Measurements from ENCODE around the gene TYMS. TPM values are rescaled to one million over a fixed set of nuclear protein-coding genes. Genes with fewer than 3 reads are reported as not detected.

Gene TYMS
- total RNA-seq: 37.0 and 40.5 TPM in 2 replicates

DNA sequence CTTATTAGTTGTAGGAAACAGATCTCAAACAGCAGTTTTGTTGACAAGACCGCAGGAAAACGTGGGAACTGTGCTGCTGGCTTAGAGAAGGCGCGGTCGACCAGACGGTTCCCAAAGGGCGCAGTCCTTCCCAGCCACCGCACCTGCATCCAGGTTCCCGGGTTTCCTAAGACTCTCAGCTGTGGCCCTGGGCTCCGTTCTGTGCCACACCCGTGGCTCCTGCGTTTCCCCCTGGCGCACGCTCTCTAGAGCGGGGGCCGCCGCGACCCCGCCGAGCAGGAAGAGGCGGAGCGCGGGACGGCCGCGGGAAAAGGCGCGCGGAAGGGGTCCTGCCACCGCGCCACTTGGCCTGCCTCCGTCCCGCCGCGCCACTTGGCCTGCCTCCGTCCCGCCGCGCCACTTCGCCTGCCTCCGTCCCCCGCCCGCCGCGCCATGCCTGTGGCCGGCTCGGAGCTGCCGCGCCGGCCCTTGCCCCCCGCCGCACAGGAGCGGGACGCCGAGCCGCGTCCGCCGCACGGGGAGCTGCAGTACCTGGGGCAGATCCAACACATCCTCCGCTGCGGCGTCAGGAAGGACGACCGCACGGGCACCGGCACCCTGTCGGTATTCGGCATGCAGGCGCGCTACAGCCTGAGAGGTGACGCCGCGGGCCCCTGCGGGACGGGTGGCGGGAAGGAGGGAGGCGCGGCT lies at the start of gene TYMS:
Gene TYMS, plus strand, starts transcription at position 343 of the 690 bp plus-strand sequence. Its CDS starts 90 bp downstream, at position 433.
- peak; percentile 7 for DNase-seq (ENCODE audit: extremely low read depth, low read depth, low spot score)

DNA sequence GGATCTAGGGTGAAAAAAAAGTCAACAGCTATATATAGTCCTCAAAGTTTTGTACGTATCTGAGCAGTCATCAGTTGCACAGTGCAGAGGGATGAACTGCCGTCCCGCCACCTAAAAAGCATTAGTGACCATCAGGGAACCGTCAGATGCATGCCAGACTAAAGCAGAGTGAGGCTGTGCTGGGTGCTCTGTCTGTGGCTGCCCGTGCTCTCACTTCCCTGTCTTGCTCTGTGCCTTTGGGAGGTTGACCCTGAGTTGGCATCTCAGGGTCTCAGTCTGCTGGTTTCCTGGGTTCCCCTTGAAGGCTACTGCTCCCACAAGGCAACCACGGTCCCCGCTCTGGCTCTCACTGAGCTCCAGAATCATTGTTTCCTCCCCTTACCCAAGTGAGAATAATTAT lies 49.5 kb upstream of the TYMS start:
- no peak for DNase-seq (ENCODE audit: extremely low read depth, low read depth, low spot score)

DNA sequence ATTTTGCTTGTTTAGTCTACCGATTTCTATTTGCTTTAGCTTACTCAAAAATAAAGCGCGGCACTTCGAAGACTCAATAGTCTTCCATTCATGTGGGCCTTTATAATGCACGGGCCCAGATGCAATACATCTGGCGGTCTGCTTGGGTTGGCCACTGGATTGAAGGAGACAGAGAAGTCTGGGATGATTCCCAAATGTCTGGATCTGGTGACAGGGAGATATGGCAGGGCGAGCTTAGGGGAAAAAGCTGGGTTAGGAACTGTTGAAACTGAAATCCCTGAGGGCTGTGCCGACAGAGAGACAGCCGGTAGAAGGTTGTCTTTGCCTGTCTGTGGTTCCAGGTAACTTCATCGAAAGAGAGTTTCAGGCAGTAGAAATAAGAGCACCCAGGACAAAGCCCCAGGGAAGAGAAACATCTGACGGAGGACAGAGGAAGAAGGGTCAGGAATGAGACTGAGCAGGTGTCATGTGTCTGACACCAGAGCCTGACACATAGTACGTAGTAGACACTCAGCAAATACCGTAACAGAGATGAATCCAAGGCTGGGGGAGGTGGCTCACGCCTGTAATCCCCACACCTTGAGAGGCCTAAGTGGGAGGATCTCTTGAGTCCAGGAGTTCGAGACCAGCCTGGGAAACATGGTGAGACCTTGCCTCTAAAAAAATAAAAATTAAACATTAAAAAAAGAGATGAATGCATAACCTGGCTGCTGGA lies 47.1 kb upstream of the TYMS start:
- DNase-seq (ENCODE audit: extremely low read depth, low read depth, low spot score): no peak

DNA sequence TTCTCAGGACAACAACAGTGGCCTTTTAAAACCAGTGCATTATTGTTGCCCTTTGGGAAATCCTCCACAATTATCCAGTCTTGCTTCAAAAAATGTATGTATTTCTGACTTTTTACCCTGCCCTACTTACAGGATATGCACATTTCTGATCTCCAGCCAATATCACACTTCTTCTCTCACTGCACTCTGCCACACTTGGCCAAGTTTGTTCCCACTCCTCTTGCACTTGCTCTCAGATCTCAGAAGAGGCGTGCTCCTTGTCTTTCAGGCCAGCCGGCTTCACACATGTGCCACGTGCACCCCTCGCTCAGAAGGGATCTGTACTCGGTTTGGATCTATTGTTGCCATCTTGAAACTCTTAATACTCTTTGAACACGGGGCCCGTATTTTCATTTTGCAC lies 45.3 kb upstream of the TYMS start:
- no peak for DNase-seq (ENCODE audit: extremely low read depth, low read depth, low spot score)

DNA sequence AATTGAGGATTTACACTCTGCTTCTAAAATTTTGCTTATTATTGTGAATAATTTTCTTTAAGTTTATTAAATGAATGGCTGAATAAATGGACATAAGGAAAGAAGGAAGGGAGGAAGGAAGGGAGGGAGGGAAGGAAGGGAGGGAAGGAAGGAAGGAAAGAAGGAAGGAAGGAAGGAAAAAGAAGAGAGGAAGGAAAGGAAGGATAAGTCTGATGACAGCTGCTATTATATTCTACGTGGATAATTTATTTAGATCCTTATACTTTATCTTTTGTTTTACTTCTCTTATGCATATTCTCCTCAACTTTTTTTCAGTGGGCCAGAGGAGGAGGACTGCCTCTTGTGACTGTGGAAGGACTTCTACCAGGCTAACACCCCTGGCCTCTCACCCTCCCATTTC lies 43.3 kb upstream of the TYMS start:
- no peak for DNase-seq (ENCODE audit: extremely low read depth, low read depth, low spot score)

DNA sequence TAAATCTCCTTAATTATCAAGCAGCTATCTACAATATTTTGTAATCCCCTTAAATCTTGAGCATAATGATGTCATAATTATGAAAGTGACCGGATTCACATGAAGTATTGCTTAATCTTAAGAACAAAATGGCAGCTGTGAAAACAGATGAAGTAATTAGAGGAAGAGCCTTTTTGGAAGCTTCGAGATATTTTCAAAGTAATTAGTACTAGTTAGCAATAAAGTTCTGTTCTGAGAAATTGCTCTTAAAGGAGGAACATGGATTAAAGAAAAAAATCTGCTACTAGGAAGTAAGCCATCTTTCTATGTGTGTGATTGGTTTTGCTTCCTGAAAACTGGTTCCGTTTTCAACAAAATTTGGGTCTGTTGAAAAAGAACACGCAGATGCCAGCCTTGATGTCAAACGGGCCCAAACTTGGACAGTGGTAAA lies 42.3 kb upstream of the TYMS start:
- DNase-seq (ENCODE audit: extremely low read depth, low read depth, low spot score): no peak

DNA sequence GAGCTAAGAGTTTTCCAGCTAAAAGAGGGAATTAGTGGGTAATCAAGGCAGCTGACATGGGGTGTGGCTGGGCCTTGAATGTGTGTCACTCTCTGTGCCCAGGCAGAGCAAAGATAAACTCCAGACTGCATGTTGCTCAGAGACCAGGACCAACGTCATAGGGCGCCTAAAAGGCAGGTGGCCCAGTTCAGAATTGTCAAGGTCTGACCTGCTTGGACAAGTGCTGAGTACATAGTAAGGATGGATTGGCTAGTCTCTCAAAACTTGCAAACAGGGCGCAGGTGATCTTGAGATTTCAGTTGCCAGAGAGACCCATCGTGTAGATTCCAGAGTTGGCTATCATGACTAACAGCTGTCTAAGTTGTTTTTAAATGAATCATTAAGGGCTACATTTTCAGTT lies 41.7 kb upstream of the TYMS start:
- DNase-seq (ENCODE audit: extremely low read depth, low read depth, low spot score): no peak

DNA sequence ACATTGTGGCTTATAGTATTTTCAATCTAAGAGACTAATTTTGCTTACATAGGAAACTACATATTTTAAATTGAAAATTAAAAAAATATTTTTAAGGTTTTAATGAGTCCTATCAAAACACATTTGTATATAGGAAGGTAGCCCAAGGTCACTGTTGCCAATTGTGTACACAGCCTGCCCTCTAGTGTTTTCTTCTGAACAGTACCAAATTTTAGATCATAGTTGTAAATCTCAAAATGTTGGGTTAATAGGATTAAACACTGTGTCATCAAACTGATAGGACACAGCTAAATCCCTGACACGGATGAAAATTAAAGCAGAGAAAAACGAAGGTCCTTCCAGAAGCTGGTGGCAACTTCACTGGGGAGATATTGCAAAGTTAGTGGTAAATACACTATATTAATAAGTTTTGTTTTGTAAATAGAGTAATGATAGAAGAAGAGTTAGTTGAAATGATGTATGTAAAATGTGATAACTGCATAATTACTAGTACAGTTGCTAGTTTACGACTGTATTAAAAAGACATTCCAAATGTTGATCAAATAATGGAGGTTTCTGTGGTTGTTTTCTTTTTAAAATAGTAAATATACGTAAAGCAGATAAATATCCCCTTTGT lies 41.0 kb upstream of the TYMS start:
- DNase-seq (ENCODE audit: extremely low read depth, low read depth, low spot score): peak; percentile 39

DNA sequence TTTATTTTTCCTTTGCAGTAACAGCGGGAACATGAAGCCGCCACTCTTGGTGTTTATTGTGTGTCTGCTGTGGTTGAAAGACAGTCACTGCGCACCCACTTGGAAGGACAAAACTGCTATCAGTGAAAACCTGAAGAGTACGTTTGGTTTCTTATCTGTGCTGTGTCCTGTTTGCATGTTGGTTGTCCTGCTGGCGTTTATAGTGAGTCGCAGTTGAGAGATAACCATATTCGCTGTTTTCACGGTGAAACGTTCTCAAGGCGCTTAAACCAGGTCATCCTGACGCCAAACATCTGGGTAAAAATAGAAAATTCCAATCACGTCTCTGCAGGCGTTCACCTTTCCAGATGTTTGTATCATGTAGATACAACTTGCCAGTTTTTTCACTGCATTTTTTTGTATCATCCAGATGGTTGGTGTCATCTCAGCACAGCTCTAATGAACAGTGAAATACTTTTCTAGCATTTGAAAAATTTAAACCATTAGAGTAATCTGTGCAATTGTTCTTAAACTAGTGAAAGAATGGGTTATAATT lies 39.4 kb upstream of the TYMS start:
- DNase-seq (ENCODE audit: extremely low read depth, low read depth, low spot score): no peak

DNA sequence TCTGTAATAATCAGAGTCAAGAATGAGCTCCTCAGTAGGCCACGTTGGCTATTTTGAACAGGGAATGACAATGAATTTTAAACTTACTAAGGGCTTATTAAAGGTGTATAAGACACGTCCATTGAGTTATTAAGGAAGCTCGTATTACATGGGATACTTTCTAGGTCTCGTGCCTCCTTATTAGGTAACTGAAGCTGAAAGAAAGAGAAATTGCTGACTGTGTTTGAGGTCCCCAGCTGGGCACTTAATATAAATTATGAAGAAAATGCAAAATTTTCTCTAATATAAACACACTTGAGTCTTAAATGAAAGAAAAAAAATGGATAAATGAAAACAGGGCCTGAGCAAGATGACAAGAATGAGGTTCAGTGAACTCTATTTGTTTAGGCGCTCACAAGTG lies 38.8 kb upstream of the TYMS start:
- no peak for DNase-seq (ENCODE audit: extremely low read depth, low read depth, low spot score)

DNA sequence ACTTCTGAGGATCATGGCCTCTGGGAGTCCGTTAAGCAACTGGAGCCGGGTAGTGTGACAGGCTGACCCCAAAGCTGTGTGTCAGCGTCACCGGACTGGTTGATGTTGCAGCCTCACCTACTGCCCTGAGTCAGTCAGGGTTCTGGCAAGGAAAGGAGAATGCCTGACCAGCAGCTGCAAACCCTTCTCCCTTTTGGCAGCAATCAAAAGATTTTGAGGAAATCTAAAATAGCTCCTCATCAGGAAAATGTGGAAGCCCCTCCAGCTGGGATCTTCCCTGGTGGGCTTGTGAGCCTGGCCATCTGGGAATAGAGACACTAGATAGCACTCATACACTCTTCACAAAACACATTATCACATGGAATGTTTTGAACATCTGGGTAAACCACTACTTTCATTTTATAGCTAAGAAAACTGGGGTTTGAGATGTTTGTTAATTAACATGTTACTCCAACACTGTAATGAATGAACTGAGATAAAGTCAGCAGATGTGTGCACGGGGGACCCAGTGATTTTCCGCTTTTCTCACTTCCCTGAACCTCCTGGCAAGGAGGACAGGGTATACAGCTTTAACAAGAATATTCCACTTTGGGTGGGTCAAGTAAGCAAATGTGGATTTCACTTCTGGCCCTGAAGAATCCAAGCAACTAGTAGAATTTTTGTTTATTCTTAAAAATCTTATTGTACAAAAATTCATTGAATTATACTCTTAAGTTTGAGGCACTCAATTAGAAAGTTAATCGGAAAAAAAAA lies 36.0 kb upstream of the TYMS start:
- DNase-seq (ENCODE audit: extremely low read depth, low read depth, low spot score): no peak

DNA sequence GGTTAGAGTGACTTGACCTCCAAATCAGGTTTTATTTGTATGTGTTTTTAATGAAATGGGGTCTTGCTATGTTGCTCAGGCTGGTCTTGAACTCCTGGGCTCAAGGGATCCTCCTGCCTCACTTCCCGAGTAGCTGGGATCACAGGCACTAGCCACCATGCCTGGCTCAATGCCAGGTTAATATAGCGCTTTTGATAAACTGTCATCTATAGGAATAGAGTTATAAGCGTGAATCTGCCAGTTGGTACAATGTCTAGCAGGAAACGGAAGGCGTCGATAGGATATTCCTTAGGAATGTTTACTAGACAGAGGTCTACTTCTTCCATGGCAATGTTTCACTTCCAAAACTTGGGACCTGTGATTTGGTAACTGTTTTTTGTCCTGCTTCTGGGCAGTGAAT lies 35.2 kb upstream of the TYMS start:
- DNase-seq (ENCODE audit: extremely low read depth, low read depth, low spot score): no peak

DNA sequence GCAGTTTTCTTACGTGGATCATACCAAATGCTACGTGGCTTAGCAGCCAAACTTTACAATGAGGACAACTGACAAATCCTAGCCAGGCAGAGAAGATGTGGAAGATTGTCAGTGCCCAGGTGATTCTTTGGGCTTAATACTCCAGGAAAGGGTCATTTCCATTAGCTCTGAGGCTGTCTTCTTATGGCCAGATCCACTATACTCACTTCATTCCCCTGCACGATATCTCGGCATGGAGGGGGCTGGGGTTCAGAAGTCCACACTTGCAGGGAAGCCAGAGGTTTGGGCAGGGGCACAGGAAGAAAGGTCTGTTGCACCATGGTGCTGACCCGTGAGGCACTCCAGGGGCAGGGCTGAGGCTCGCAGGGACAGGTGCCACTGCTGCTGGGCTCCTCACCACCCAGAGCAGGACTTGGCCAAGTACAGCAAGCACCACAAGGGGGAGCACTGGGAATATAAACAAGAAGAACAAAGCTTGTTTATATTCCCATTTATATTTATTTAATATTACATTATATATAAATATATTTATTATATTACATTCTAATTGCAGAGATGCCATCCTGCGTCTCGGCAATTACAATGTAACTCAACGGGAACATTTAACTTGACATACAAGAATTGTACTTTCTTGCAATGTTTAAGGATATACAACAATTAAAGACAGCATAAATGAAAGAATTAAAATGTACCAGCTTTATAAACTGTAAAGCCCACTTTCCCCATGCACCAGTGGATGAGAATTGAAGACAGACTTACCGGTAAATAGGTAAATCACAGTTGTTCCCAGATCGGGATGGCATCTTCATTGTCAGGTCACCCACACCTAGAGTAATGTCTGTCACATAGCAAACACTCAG lies 33.5 kb upstream of the TYMS start:
- peak; percentile 50 for DNase-seq (ENCODE audit: extremely low read depth, low read depth, low spot score)

DNA sequence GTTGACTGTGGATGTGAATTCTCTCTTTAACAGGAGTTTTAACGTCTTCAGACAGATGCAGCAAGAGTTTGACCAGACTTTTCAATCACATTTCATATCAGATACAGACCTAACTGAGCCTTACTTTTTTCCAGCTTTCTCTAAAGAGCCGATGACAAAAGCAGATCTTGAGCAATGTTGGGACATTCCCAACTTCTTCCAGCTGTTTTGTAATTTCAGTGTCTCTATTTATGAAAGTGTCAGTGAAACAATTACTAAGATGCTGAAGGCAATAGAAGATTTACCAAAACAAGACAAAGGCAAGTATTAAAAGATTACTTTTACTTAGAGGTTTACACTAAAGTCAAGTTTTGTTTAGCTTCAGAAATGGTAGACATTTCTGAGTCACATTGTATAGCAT lies 30.2 kb upstream of the TYMS start:
- no peak for DNase-seq (ENCODE audit: extremely low read depth, low read depth, low spot score)

DNA sequence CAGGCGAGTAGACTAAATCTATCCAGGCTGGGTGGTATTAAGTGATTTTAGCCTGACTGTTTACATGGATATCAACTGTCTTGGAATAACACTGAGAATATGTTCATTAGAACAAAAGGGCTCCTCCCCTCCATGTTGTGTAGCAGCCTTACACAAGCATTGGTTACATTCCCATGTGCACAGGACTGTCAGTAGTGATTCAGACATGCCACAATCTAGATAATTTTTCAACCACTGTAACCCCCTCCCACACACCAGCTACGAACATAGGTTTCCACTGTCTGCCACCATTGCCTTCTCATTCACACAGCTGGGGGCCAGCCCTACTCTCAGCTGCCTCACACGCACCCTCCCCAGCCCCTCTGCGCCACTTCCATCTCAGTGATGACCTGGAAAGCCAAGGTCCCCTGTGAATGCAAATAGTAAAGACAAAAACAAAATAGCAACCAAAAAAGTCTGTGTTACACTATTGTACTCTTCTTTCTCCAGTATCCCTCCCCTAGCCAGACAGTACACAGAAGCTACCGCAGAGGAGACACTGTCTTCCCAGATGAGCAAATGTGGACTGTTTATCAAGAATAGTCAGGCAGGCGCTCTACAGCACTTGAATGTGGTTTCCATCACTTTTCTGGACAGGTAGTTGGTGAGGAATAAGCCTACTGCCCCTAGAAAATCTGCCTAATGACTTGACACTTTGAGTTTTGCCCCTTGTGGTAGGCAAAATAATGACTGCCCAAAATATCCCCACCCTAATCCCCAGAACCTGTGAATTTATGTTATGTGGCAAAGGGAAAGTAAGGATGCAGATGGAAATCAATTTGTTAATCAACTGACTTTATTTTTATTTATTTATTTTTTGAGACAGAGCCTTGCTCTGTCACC lies 27.9 kb upstream of the TYMS start:
- DNase-seq (ENCODE audit: extremely low read depth, low read depth, low spot score): no peak

DNA sequence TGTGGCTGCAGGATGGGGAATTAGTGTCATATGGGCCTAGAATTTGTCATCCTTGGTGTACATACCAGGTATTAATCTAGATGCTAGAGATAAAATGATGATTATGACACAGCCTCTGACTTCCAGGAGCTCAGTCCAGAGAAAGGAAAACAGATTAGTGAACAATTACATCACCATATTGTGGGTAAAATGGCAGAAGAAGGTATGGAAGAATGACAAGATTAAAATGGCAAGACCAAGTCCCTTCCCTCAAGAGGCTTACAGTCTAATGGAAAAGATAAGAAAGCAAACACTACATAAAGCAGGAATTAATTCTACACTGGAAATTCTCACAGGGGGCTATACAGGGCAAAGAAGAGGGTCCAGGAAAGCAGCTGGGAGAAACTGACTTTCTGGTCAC lies 25.9 kb upstream of the TYMS start:
- DNase-seq (ENCODE audit: extremely low read depth, low read depth, low spot score): no peak

DNA sequence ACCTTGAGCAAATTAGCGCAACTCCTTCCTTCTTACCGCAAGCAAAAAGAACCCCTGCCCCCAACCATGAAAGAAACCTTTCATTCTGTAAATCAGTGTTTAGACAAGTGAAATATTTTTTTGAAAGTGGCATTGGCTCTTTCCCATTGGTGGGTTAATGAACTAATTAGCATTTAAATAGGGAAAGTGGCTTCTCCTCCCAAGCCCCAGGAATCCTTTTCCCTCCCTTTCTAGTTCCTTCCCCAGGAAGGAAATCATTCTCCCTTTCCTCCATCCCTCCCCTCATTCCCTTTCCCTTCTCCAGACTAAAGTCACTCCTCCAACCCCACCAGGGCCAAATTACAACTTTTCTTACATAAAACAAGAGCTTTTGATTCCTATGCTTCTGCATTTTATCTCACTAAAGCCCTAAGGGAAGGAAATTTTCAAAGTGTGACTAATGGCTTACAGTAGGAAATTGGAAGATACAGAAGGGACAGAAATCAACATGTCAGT lies 22.9 kb upstream of the TYMS start:
- DNase-seq (ENCODE audit: extremely low read depth, low read depth, low spot score): no peak

DNA sequence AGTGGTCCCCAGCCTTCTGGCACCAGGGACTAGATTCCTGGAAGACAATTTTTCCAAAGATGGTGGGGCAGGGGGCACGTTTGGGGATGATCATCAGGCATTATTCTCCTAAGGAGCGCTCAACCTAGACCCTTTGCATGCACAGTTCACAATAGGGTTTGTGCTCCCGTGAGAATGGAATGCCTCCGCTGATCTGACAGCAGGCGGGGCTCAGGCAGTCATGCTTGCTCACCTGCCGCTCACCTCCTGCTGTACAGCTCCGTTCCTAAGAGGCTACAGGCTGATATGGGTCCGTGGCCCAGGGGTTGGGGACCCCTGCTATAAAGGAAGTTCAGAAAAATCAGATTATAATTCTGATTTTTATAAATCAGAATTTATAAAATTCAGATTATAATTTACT lies 22.3 kb upstream of the TYMS start:
- DNase-seq (ENCODE audit: extremely low read depth, low read depth, low spot score): no peak

DNA sequence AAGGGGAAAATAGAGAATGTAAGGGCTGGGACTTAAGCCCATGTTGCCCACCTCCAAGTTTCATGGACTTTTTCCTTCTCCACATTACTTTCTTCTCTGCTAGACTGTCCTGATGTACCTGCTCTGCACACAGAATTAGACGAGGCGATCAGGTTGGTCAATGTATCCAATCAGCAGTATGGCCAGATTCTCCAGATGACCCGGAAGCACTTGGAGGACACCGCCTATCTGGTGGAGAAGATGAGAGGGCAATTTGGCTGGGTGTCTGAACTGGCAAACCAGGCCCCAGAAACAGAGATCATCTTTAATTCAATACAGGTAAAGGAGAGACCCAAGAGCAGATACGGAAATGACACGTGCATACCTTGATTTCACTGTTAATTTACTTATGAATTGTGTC lies 16.2 kb upstream of the TYMS start:
- no peak for DNase-seq (ENCODE audit: extremely low read depth, low read depth, low spot score)
